IMR-90 (cell line): ENCODE data around the gene COL9A3. TPM values are rescaled to one million over a fixed set of nuclear protein-coding genes. Genes with fewer than 3 reads are reported as not detected.

Source experiments
- ATAC-seq: fragments of 200-7000 bp; cut with Tn5 transposase; 2 replicates; pipeline ENCODE4 v1.9.1; 2020; ENCODE audit warnings: low read depth, mild to moderate bottlenecking, moderate library complexity
- BruUV-seq: library from RNA; stranded (reverse); fragments of 400-500 nt; replicated peaks from 2 replicates; lab custom pipeline; 2021; lab: Mats Ljungman, UMichigan
- CTCF ChIA-PET: fragments of 300-600 bp; formaldehyde crosslinking; extraction: SDS; loops from one replicate; lab custom pipeline; 2021; ENCODE audit warnings: antibody characterized with exemption; lab: Yijun Ruan, JAX
- POLR2A ChIA-PET: fragments of 300-600 bp; sonication (Branson Sonifier 250); formaldehyde crosslinking; loops from one replicate; lab custom pipeline; 2022; ENCODE audit warnings: antibody characterized with exemption; ENCODE audit not compliant: unreplicated experiment; lab: Charles Lee
- DNase-seq: peaks from one replicate; pipeline ENCODE4 v3.0.0; 2013
- H2AFZ ChIP-seq: replicated peaks from 2 replicates; pipeline ENCODE3; 2013; ENCODE audit warnings: low read length, mild to moderate bottlenecking; ENCODE audit not compliant: poor library complexity
- H2AK5ac ChIP-seq: 2 replicates; pipeline ENCODE4 v1.6.1; 2013; ENCODE audit warnings: low read depth, low read length, inconsistent platforms
- H2AK9ac ChIP-seq: replicated peaks from 2 replicates; pipeline ENCODE3; 2013; ENCODE audit warnings: mild to moderate bottlenecking, low read depth, low read length, moderate library complexity; ENCODE audit not compliant: poor library complexity
- H2BK120ac ChIP-seq: 2 replicates; pipeline ENCODE4 v1.6.1; 2013; ENCODE audit warnings: low read depth, low read length, inconsistent platforms
- H2BK15ac ChIP-seq: 3 replicates; pipeline ENCODE4 v1.6.1; 2013; ENCODE audit warnings: low read depth, low read length, inconsistent platforms
- H2BK20ac ChIP-seq: 2 replicates; pipeline ENCODE4 v1.6.1; 2013; ENCODE audit warnings: low read depth, mild to moderate bottlenecking, inconsistent platforms, low read length, moderate library complexity
- H2BK5ac ChIP-seq: 2 replicates; pipeline ENCODE4 v1.6.1; 2013; ENCODE audit warnings: mild to moderate bottlenecking, low read depth, low read length, inconsistent platforms; ENCODE audit not compliant: poor library complexity, severe bottlenecking
- H3K14ac ChIP-seq: replicated peaks from 2 replicates; pipeline ENCODE4 v1.6.1; 2013; ENCODE audit warnings: low read depth, low read length, inconsistent platforms
- H3K18ac ChIP-seq: 2 replicates; pipeline ENCODE4 v1.6.1; 2013; ENCODE audit warnings: low read depth, low read length, control low read depth
- H3K23ac ChIP-seq: 2 replicates; pipeline ENCODE4 v1.6.1; 2013; ENCODE audit warnings: low read depth, low read length, inconsistent platforms
- H3K27ac ChIP-seq: 2 replicates; pipeline ENCODE4 v1.5.1; 2013; ENCODE audit warnings: mild to moderate bottlenecking, control low read depth, low read length; ENCODE audit not compliant: insufficient read depth
- H3K27me3 ChIP-seq: 2 replicates; pipeline ENCODE4 v1.6.1; 2013; ENCODE audit warnings: low read length; ENCODE audit not compliant: control insufficient read depth, insufficient read depth
- H3K36me3 ChIP-seq: 2 replicates; pipeline ENCODE4 v1.6.1; 2013; ENCODE audit warnings: low read length, mixed read lengths; ENCODE audit not compliant: control insufficient read depth, insufficient read depth
- H3K4ac ChIP-seq: 2 replicates; pipeline ENCODE4 v1.6.1; 2013; ENCODE audit warnings: low read depth, low read length, inconsistent platforms
- H3K4me1 ChIP-seq: 2 replicates; pipeline ENCODE4 v1.6.1; 2013; ENCODE audit warnings: low read length, mixed read lengths; ENCODE audit not compliant: control insufficient read depth, insufficient read depth
- H3K4me2 ChIP-seq: 2 replicates; pipeline ENCODE4 v1.6.1; 2013; ENCODE audit warnings: low read depth, mild to moderate bottlenecking, control low read depth, low read length, moderate library complexity
- H3K4me3 ChIP-seq: 2 replicates; pipeline ENCODE4 v1.5.1; 2013; ENCODE audit warnings: low read depth, mild to moderate bottlenecking, control low read depth, low read length, moderate library complexity; ENCODE audit not compliant: insufficient read depth
- H3K56ac ChIP-seq: 2 replicates; pipeline ENCODE4 v1.6.1; 2013; ENCODE audit warnings: low read length, inconsistent platforms; ENCODE audit not compliant: insufficient read depth; ENCODE audit errors: extremely low read depth
- H3K79me1 ChIP-seq, 2 experiments: 2 replicates each; pipeline ENCODE4 v1.6.1; 2013; ENCODE audit warnings: low read length in 2 of 2, inconsistent platforms in 1 of 2, low read depth in 1 of 2
- H3K9ac ChIP-seq: 2 replicates; pipeline ENCODE4 v1.6.1; 2013; ENCODE audit warnings: low read depth, low read length, control low read depth
- H3K9me1 ChIP-seq: 2 replicates; pipeline ENCODE4 v1.6.1; 2013; ENCODE audit warnings: low read length, inconsistent platforms; ENCODE audit not compliant: insufficient read depth
- H3K9me3 ChIP-seq: 2 replicates; pipeline ENCODE4 v1.6.1; 2013; ENCODE audit warnings: low read length; ENCODE audit not compliant: control insufficient read depth, insufficient read depth
- H4K20me1 ChIP-seq: 2 replicates; pipeline ENCODE4 v1.6.1; 2013; ENCODE audit warnings: low read length, inconsistent platforms; ENCODE audit not compliant: insufficient read depth
- H4K5ac ChIP-seq: 2 replicates; pipeline ENCODE4 v1.6.1; 2013; ENCODE audit warnings: mild to moderate bottlenecking, low read depth, low read length, control low read depth
- H4K8ac ChIP-seq, 2 experiments: 2 replicates each; pipeline ENCODE4 v1.6.1; 2013; ENCODE audit warnings: low read depth in 2 of 2, low read length in 2 of 2, control low read depth in 1 of 2, inconsistent platforms in 1 of 2
- H4K91ac ChIP-seq: 2 replicates; pipeline ENCODE4 v1.6.1; 2013; ENCODE audit warnings: low read depth, low read length, inconsistent platforms; ENCODE audit not compliant: insufficient read depth
- CEBPB ChIP-seq: IDR thresholded peaks from 2 replicates; pipeline ENCODE4 v1.6.1; 2012; ENCODE audit warnings: low read depth, low read length, improper control_type of control experiment
- CTCF ChIP-seq: conservative IDR thresholded peaks from 2 replicates; pipeline ENCODE4 v1.5.1; 2012; ENCODE audit warnings: mild to moderate bottlenecking, low read depth, low read length, improper control_type of control experiment
- FOS ChIP-seq: fragments of 150-350 bp; IDR thresholded peaks from 2 replicates; pipeline ENCODE4 v1.6.1; 2016; ENCODE audit warnings: low read depth, low read length
- MAFK ChIP-seq: IDR thresholded peaks from 2 replicates; pipeline ENCODE4 v1.6.1; 2012; ENCODE audit warnings: low read depth, low read length, improper control_type of control experiment
- MAZ ChIP-seq: IDR thresholded peaks from 2 replicates; pipeline ENCODE4 v1.6.1; 2012; ENCODE audit warnings: low read depth, mild to moderate bottlenecking, low read length, improper control_type of control experiment, moderate library complexity, borderline replicate concordance
- MXI1 ChIP-seq: IDR thresholded peaks from 2 replicates; pipeline ENCODE4 v1.6.1; 2012; ENCODE audit warnings: low read depth, mild to moderate bottlenecking, low read length, moderate library complexity, borderline replicate concordance
- NFE2L2 ChIP-seq: fragments of 150-350 bp; IDR thresholded peaks from 2 replicates; pipeline ENCODE4 v1.6.1; 2016; ENCODE audit warnings: low read depth, mild to moderate bottlenecking, low read length
- RAD21 ChIP-seq: IDR thresholded peaks from 2 replicates; pipeline ENCODE4 v1.6.1; 2012; ENCODE audit warnings: low read length, improper control_type of control experiment
- SMC3 ChIP-seq: fragments of 150-350 bp; IDR thresholded peaks from 2 replicates; pipeline ENCODE4 v1.6.1; 2016; ENCODE audit warnings: low read depth, mild to moderate bottlenecking, antibody characterized with exemption, low read length, moderate library complexity
- WGBS, 2 experiments: methylation state at CpG; one replicate each; pipeline versions ENCODE4 v1.1.5 to v1.1.7; 2013; ENCODE audit warnings: missing lambda C conversion rate in 2 of 2; ENCODE audit not compliant: insufficient read length in 1 of 2; ENCODE audit errors: extremely low coverage in 2 of 2; 5-methylcytosine and 5-hydroxymethylcytosine counted together
- dilution Hi-C: fragments of 300-500 bp; cut with HindIII; formaldehyde crosslinking; loops from one replicate; pipeline ENCODE4 v1.14.3; 2018; ENCODE audit warnings: low sequenced_read_pairs; ENCODE audit not compliant: unreplicated experiment
- in situ Hi-C: fragments of 300-500 bp; cut with MboI; formaldehyde crosslinking; loops from 3 replicates; pipeline ENCODE4 v1.14.3; 2019; ENCODE audit warnings: low sequenced_read_pairs, inconsistent platforms, mixed read lengths
- intact Hi-C: fragments of 100-400 bp; cut with micrococcal nuclease; formaldehyde crosslinking; loops from 2 replicates; pipeline ENCODE4 v1.10.0; 2022
- polyA plus RNA-seq, 3 experiments: library from polyadenylated mRNA; depleted of rRNA; stranded (reverse); fragments of >200 nt; gene quantifications; 2 replicates each; pipeline ENCODE4 v1.2.3, GENCODE V29; 2012; ENCODE audit warnings: low replicate concordance in 1 of 3
- total RNA-seq: library from RNA; depleted of rRNA; stranded (reverse); fragments of >200 nt; gene quantifications from 2 replicates; pipeline ENCODE4 v1.2.3, GENCODE V29; 2012

Gene COL9A3
- total and polyA plus RNA-seq, 2 of the 4 experiments (the other 2 are of a cell fraction) = 0.36 to 1.4 TPM

- TF ChIP-seq CTCF (0 out of 2 replicates have a peak, but pooled peaks have one; percentile 16), MXI1 (peak; percentile 52; the same call in 1 of the 2 replicates), CEBPB (peak; percentile 28; the same call in 1 of the 2 replicates), MAZ (no peak), MAFK (peak; percentile 92), SMC3 (peak; percentile 19; the same call in 1 of the 2 replicates), NFE2L2 (0 out of 2 replicates have a peak, but pooled peaks have one; percentile 4), RAD21 (no peak), FOS (peak; percentile 48; the same call in 1 of the 2 replicates)
- Histone ChIP-seq H4K91ac (no peak overlapping the region), H3K27me3 (no peaks in the 10 kb centered on the region), H2AFZ (peak overlapping the region; percentile 77), H2AK9ac (peak overlapping the region; percentile 51), H2BK15ac (no peak overlapping the region), H3K4me2 (peak overlapping the region; percentile 18; the same call in 1 of the 2 replicates), H3K23ac (no peak overlapping the region), H2BK5ac (peak overlapping the region; percentile 63), H2BK20ac (no peak overlapping the region), H3K27ac (peak overlapping the region; percentile 45), H3K56ac (no peak overlapping the region), H3K9me1 (peaks cover 11% of the 10 kb centered on the region), H3K79me1 (peaks cover 0 to 37% of the 10 kb centered on the region in 2 experiments; a peak in 3 of 4 replicates), H4K20me1 (peaks cover 20% of the 10 kb centered on the region), H3K9me3 (no peaks in the 10 kb centered on the region), H3K9ac (no peak overlapping the region), H2BK120ac (no peak overlapping the region), H3K4me3 (no peak overlapping the region), H3K36me3 (peaks cover 49% of the 10 kb centered on the region), H4K8ac (peak overlapping the region; percentile 15 to 17; a peak in 2 of 4 replicates), H4K5ac (no peak overlapping the region), H3K18ac (no peak overlapping the region), H2AK5ac (peak overlapping the region; percentile 50; the same call in 1 of the 2 replicates), H3K14ac (peak overlapping the region; percentile 36; the same call in 1 of the 2 replicates), H3K4me1 (peaks cover 11% of the 10 kb centered on the region), H3K4ac (peak overlapping the region; percentile 27)
- no TSS peak for BruUV-seq
- dilution Hi-C loops (no loop called here), intact Hi-C loops (no loop called here), in situ Hi-C loops (no loop called here)
- ATAC-seq (peak; percentile 94), DNase-seq (peak; percentile 96)
- WGBS, 2 experiments = 60% methylated on average over 1 of the region's 13 CpGs; no CpG with 5 or more reads in 1 of the 2 experiments
- ChIA-PET POLR2A (no interaction called here), CTCF (interaction anchor here (1.0 to 1.7 kb wide), 2 partner anchors 11 to 14 kb away, joined by 5 to 12 read pairs; no protein-coding TSS in a partner anchor)
These were observed 70.5 kb downstream of the COL9A3 start for GRCh38 chr20:62887152-62887859.
